ENCODE data around the gene PTPDC1. TPM values are rescaled to one million over a fixed set of nuclear protein-coding genes. Genes with fewer than 3 reads are reported as not detected.
"Not testable (repeated sequence)": the region's sequence is repeated elsewhere in the genome, so short reads cannot be mapped to it uniquely, and the experiment has no call there.

Gene PTPDC1
- total RNA-seq, 1 experiment from 2014 or later, result 5.4 TPM

DNA sequence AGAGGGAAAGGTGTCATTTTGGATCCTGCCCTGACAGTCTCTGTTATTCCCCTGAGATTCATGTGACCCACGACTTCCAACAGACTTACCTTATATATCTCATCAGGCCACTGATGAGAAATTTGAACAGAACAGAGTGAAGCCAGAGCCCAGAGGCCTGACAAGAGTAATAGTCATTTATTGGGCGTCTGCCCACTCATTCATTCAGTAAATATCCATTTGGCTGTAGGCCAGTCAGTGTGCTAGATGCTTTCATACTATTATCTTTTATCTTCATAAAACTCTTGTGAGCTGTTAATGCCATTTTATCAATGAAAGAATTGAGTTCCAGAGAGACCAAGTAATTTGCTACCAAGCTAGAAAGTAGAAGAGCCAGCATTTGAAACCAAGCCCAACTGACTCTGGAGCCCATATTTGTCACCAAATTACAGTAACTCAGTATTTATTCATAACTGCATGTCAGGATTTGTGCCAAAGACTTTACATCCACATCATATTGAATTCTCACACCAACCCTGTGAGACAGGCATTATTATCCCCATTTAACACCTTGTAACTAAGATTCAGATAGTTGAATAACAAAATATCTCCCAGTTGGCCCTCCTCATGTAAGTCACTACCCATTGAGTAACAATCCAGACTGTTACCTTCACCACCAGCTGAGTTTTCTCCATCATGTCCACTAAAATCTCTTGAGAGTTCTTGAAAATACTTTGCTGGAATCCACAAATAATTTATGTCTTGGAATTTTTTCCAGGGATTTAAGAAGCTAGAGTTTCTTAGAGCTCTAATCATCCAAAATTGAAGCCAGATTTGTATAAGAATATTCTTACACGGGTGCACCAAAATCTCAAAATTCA is 2.5 kb downstream of the PTPDC1 start:
- TF ChIP-seq EZH2 (IDR thresholded peaks at IDR 0.05; ENCODE audit: low read length, unreplicated experiment), result no peak
- TF ChIP-seq, protein P1, sequence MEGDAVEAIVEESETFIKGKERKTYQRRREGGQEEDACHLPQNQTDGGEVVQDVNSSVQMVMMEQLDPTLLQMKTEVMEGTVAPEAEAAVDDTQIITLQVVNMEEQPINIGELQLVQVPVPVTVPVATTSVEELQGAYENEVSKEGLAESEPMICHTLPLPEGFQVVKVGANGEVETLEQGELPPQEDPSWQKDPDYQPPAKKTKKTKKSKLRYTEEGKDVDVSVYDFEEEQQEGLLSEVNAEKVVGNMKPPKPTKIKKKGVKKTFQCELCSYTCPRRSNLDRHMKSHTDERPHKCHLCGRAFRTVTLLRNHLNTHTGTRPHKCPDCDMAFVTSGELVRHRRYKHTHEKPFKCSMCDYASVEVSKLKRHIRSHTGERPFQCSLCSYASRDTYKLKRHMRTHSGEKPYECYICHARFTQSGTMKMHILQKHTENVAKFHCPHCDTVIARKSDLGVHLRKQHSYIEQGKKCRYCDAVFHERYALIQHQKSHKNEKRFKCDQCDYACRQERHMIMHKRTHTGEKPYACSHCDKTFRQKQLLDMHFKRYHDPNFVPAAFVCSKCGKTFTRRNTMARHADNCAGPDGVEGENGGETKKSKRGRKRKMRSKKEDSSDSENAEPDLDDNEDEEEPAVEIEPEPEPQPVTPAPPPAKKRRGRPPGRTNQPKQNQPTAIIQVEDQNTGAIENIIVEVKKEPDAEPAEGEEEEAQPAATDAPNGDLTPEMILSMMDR (conservative IDR thresholded peaks at IDR 0.05; ENCODE audit: low read depth, low read length), result no peak
- no peak for TF ChIP-seq EZH2phosphoT487 (IDR thresholded peaks at IDR 0.05; ENCODE audit: borderline replicate concordance, low read length)
- CTCF ChIA-PET, result no interaction called here
- peak; percentile 89 for ATAC-seq

DNA sequence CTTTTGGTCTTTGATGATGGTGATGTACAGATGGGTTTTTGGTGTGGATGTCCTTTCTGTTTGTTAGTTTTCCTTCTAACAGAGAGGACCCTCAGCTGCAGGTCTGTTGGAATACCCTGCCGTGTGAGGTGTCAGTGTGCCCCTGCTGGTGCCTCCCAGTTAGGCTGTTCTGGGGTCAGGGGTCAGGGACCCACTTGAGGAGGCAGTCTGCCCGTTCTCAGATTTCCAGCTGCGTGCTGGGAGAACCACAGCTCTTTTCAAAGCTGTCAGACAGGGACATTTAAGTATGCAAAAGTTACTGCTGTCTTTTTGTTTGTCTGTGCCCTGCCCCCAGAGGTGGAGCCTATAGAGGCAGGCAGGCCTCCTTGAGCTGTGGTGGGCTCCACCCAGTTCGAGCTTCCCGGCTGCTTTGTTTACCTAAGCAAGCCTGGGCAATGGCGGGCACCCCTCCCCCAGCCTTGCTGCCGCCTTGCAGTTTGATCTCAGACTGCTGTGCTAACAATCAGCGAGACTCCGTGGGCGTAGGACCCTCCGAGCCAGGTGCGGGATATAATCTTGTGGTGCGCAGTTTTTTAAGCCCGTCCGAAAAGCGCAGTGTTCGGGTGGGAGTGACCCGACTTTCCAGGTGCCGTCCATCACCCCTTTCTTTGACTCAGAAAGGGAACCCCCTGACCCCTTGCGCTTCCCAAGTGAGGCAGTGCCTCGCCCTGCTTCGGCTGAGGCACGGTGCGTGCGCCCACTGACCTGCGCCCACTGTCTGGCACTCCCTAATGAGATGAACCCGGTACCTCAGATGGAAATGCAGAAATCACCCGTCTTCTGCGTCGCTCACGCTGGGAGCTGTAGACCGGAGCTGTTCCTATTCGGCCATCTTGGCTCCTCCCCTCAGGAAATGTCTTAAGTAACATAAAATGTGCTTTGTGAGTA is 10.2 kb downstream of the PTPDC1 start:
- H3K4me2 ChIP-seq (ENCODE audit: low read length); H3K9me2 ChIP-seq (replicated peaks; ENCODE audit: low read length); H3K27ac ChIP-seq (ENCODE audit: low read length); ATAC-seq; H4K20me1 ChIP-seq (ENCODE audit: low read length); BruUV-seq (replicated peaks); H3K9ac ChIP-seq (ENCODE audit: low read length); H3K79me2 ChIP-seq (ENCODE audit: low read length); H3F3A ChIP-seq (ENCODE audit: low read length, unreplicated experiment); POLR2A ChIA-PET (ENCODE audit: unreplicated experiment); H3K4me3 ChIP-seq (ENCODE audit: low read length); H3K27me3 ChIP-seq (ENCODE audit: low read length); DNase-seq; H2AFZ ChIP-seq (ENCODE audit: low read length); H3K9me3 ChIP-seq (ENCODE audit: low read length); intact Hi-C loops (cut with micrococcal nuclease); CTCF ChIA-PET; H3K36me3 ChIP-seq (ENCODE audit: low read depth, low read length): not testable (repeated sequence)
- H3K4me1 ChIP-seq (ENCODE audit: insufficient read depth, low read length), result peaks cover 20% of the 10 kb centered on the region

More for the DNA sequence above, 2.5 kb downstream of the PTPDC1 start:
- Histone ChIP-seq H3K4me1 (ENCODE audit: insufficient read depth, low read length) (peaks cover 16% of the 10 kb centered on the region), H3K4me3 (ENCODE audit: low read length) (no peak overlapping the region), H2AFZ (ENCODE audit: low read length) (no peak overlapping the region), H3K36me3 (ENCODE audit: low read depth, low read length) (no peaks in the 10 kb centered on the region), H3K9me3 (ENCODE audit: low read length) (no peaks in the 10 kb centered on the region), H3F3A (ENCODE audit: low read length, unreplicated experiment) (no peaks in the 10 kb centered on the region), H3K9ac (ENCODE audit: low read length) (no peak overlapping the region), H3K79me2 (ENCODE audit: low read length) (no peaks in the 10 kb centered on the region), H3K27ac (ENCODE audit: low read length) (0 out of 2 replicates have a peak overlapping the region, but pooled peaks have one; percentile 27), H3K9me2 (replicated peaks; ENCODE audit: low read length) (no peaks in the 10 kb centered on the region), H3K27me3 (ENCODE audit: low read length) (no peaks in the 10 kb centered on the region), H3K4me2 (ENCODE audit: low read length) (no peak overlapping the region), H4K20me1 (ENCODE audit: low read length) (no peaks in the 10 kb centered on the region)
- peak; percentile 91 for DNase-seq
- POLR2A ChIA-PET (ENCODE audit: unreplicated experiment), result interaction anchor here (0.6 kb wide), 1 partner anchor 80 kb away, joined by 6 read pairs; no protein-coding TSS in a partner anchor
- BruUV-seq (replicated peaks), result no TSS peak
- intact Hi-C loops (cut with micrococcal nuclease), result loop anchor here (5.0 kb wide), 1 partner anchor 81 kb away; no protein-coding TSS in a partner anchor

DNA sequence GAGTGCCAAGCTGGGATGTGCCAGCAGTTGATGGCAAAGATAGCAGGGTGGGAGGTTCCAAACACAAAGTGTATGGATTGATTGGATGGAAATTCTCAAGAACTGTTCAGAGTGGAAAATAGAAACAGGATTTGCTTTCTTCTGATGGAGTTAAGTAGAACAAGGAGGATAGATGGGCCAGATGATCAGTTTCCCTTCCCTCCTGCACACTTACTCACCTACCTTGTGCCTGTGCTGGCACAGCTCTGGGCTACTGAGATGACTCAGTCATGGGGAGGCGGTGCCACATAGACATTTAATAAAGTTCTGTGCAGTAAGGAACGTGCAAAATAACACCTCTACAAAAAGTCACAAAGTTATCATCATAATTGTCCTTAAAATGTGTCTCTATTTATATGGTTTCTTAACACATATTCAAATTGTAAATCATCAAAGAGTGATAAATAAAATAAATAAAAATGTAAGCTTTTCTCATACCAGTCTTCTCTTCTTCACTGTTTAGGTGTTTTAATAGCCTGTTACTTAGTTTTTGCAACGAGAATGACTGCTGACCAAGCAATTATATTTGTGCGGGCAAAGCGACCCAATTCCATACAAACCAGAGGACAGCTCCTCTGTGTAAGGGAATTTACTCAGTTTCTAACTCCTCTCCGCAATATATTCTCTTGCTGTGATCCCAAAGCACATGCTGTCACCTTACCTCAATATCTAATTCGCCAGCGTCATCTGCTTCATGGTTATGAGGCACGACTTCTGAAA is 12.7 kb downstream of the PTPDC1 start:
- DNase-seq (peak; percentile 55), ATAC-seq (peak; percentile 74)
- TF ChIP-seq EZH2phosphoT487 (IDR thresholded peaks at IDR 0.05; ENCODE audit: borderline replicate concordance, low read length), result no peak
- TF ChIP-seq, protein P1 (conservative IDR thresholded peaks at IDR 0.05; ENCODE audit: low read depth, low read length), result no peak
- TF ChIP-seq EZH2 (IDR thresholded peaks at IDR 0.05; ENCODE audit: low read length, unreplicated experiment), result no peak
- intact Hi-C loops (cut with micrococcal nuclease), result no loop called here
- Histone ChIP-seq H3F3A (ENCODE audit: low read length, unreplicated experiment) (peaks cover 2% of the 10 kb centered on the region), H3K79me2 (ENCODE audit: low read length) (no peaks in the 10 kb centered on the region), H3K9me2 (replicated peaks; ENCODE audit: low read length) (no peaks in the 10 kb centered on the region), H3K27me3 (ENCODE audit: low read length) (no peaks in the 10 kb centered on the region), H3K36me3 (ENCODE audit: low read depth, low read length) (no peaks in the 10 kb centered on the region), H3K4me1 (ENCODE audit: insufficient read depth, low read length) (peaks cover 20% of the 10 kb centered on the region), H4K20me1 (ENCODE audit: low read length) (no peaks in the 10 kb centered on the region), H3K9ac (ENCODE audit: low read length) (no peak overlapping the region), H2AFZ (ENCODE audit: low read length) (no peak overlapping the region), H3K4me3 (ENCODE audit: low read length) (no peak overlapping the region), H3K27ac (ENCODE audit: low read length) (no peak overlapping the region), H3K9me3 (ENCODE audit: low read length) (no peaks in the 10 kb centered on the region), H3K4me2 (ENCODE audit: low read length) (peak overlapping the region; percentile 52)
- POLR2A ChIA-PET (ENCODE audit: unreplicated experiment), result no interaction called here
- CTCF ChIA-PET, result no interaction called here
- no TSS peak for BruUV-seq (replicated peaks)
